Endodermal cell (in vitro differentiated cells): ENCODE results near the gene SAMD13. TPM values are rescaled to one million over a fixed set of nuclear protein-coding genes. Genes with fewer than 3 reads are reported as not detected.

Source experiments
- DNase-seq: peaks from one replicate; pipeline ENCODE4 v3.0.0-alpha.2; 2017
- H3K27ac ChIP-seq: 2 replicates; pipeline ENCODE4 v1.5.1; 2013; ENCODE audit warnings: mild to moderate bottlenecking, low read depth, low read length, moderate library complexity
- H3K27me3 ChIP-seq: 2 replicates; pipeline ENCODE4 v1.6.1; 2013; ENCODE audit warnings: mild to moderate bottlenecking, low read length, moderate library complexity; ENCODE audit not compliant: insufficient read depth, control insufficient read depth, poor library complexity, severe bottlenecking
- H3K36me3 ChIP-seq: 2 replicates; pipeline ENCODE4 v1.7.0; 2013; ENCODE audit warnings: mild to moderate bottlenecking, low read length, moderate library complexity; ENCODE audit not compliant: control insufficient read depth, insufficient read depth
- H3K4me1 ChIP-seq: one replicate; pipeline ENCODE4 v1.7.0; 2013; ENCODE audit warnings: low read length; ENCODE audit not compliant: control insufficient read depth, insufficient read depth
- H3K4me3 ChIP-seq: 2 replicates; pipeline ENCODE4 v1.5.1; 2013; ENCODE audit warnings: mild to moderate bottlenecking, low read length, moderate library complexity
- H3K9ac ChIP-seq: 2 replicates; pipeline ENCODE4 v1.6.1; 2013; ENCODE audit warnings: mild to moderate bottlenecking, low read length, moderate library complexity; ENCODE audit not compliant: poor library complexity, severe bottlenecking; ENCODE audit errors: extremely low read depth
- H3K9me3 ChIP-seq: 2 replicates; pipeline ENCODE4 v1.6.1; 2013; ENCODE audit warnings: mild to moderate bottlenecking, low read length, moderate library complexity; ENCODE audit not compliant: control insufficient read depth
- H3K27ac Mint-ChIP-seq: 2 replicates; pipeline ENCODE4 v1.8.0; 2020; ENCODE audit warnings: mixed read lengths
- H3K27me3 Mint-ChIP-seq: 2 replicates; pipeline ENCODE4 v1.8.0; 2021; ENCODE audit warnings: mild to moderate bottlenecking, mixed read lengths; ENCODE audit not compliant: insufficient read depth
- H3K36me3 Mint-ChIP-seq: 2 replicates; pipeline ENCODE4 v1.8.0; 2020; ENCODE audit warnings: low read depth, mixed read lengths
- H3K4me1 Mint-ChIP-seq: 2 replicates; pipeline ENCODE4 v1.8.0; 2020; ENCODE audit warnings: mixed read lengths
- H3K4me3 Mint-ChIP-seq: 2 replicates; pipeline ENCODE4 v1.8.0; 2020; ENCODE audit warnings: mild to moderate bottlenecking, moderate library complexity, mixed read lengths
- H3K9me3 Mint-ChIP-seq: 2 replicates; pipeline ENCODE4 v1.8.0; 2020; ENCODE audit warnings: mild to moderate bottlenecking, mixed read lengths
- WGBS, 2 experiments: methylation state at CpG; one replicate each; pipeline versions ENCODE4 v1.1.5 to v1.1.7; 2013; ENCODE audit warnings: missing lambda C conversion rate in 2 of 2, mixed read lengths in 1 of 2; ENCODE audit not compliant: insufficient coverage in 1 of 2, insufficient read length in 1 of 2; 5-methylcytosine and 5-hydroxymethylcytosine counted together
- total RNA-seq, 2 donors: library from RNA; stranded (reverse); fragmentation: NEBNext Ultra II Directional in 1 of 2; extraction: Animal tissue kit (Norgen Biotek cat#: 25700) in 1 of 2; gene quantifications; 2 replicates in 1 of 2; 3 replicates in 1 of 2; pipeline ENCODE4 v1.2.1, GENCODE V29; 2021
- TF ChIP-seq, protein P1 (sequence below): fragments of 200-600 bp; sonication (generic); conservative IDR thresholded peaks from 2 replicates; pipeline ENCODE4 v1.5.0; 2021; ENCODE audit warnings: antibody characterized with exemption, mild to moderate bottlenecking

SAMD13 gene
- total RNA-seq, 2 donors from 2014 or later = 1.8 to 2.5 TPM

DNA sequence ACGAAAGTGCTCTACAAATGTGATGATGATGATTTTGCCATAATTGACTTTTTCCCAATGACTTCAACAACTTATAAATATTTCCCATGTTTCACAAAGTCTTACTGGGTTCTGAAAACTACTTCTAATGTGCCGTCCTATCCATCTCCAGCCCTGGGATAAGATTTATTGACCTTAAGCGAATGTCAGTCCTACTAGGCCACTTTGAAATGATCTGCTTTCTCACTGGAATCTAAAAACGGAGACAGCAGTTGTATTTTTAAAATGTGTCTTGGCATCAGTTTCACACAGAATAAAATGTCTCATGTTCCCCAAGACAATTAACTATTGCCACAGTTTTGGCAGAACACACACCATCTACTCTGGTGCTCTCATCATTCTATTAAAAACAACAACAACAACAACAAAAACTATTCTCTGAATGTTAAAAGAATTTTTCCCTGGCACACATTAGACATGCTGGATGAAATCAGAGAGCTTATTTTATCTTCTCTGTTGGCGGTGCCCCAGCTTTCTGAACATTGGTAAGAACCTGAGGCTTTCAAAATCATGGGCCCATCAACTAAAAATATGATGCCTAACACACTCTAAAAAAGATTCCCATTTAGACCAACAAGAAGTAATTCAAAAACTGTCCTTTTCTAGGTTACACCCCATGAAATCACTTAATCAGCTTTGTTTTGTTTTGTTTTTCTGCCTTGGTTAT lies 73.6 kb downstream of the SAMD13 start:
- Mint-ChIP-seq H3K9me3 (no peaks in the 10 kb centered on the region), H3K27ac (no peak overlapping the region), H3K27me3 (no peaks in the 10 kb centered on the region), H3K4me3 (no peak overlapping the region), H3K36me3 (no peaks in the 10 kb centered on the region), H3K4me1 (no peaks in the 10 kb centered on the region)
- Histone ChIP-seq H3K4me1 (no peaks in the 10 kb centered on the region), H3K4me3 (no peak overlapping the region), H3K27ac (no peak overlapping the region), H3K36me3 (no peaks in the 10 kb centered on the region), H3K9me3 (no peaks in the 10 kb centered on the region), H3K27me3 (no peaks in the 10 kb centered on the region), H3K9ac (no peak overlapping the region)
- TF ChIP-seq, protein P1, sequence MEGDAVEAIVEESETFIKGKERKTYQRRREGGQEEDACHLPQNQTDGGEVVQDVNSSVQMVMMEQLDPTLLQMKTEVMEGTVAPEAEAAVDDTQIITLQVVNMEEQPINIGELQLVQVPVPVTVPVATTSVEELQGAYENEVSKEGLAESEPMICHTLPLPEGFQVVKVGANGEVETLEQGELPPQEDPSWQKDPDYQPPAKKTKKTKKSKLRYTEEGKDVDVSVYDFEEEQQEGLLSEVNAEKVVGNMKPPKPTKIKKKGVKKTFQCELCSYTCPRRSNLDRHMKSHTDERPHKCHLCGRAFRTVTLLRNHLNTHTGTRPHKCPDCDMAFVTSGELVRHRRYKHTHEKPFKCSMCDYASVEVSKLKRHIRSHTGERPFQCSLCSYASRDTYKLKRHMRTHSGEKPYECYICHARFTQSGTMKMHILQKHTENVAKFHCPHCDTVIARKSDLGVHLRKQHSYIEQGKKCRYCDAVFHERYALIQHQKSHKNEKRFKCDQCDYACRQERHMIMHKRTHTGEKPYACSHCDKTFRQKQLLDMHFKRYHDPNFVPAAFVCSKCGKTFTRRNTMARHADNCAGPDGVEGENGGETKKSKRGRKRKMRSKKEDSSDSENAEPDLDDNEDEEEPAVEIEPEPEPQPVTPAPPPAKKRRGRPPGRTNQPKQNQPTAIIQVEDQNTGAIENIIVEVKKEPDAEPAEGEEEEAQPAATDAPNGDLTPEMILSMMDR = no peak
- 91 to 96% methylated on average over 4 to 5 of the region's 5 CpGs for WGBS, 2 experiments
- DNase-seq = no peak

DNA sequence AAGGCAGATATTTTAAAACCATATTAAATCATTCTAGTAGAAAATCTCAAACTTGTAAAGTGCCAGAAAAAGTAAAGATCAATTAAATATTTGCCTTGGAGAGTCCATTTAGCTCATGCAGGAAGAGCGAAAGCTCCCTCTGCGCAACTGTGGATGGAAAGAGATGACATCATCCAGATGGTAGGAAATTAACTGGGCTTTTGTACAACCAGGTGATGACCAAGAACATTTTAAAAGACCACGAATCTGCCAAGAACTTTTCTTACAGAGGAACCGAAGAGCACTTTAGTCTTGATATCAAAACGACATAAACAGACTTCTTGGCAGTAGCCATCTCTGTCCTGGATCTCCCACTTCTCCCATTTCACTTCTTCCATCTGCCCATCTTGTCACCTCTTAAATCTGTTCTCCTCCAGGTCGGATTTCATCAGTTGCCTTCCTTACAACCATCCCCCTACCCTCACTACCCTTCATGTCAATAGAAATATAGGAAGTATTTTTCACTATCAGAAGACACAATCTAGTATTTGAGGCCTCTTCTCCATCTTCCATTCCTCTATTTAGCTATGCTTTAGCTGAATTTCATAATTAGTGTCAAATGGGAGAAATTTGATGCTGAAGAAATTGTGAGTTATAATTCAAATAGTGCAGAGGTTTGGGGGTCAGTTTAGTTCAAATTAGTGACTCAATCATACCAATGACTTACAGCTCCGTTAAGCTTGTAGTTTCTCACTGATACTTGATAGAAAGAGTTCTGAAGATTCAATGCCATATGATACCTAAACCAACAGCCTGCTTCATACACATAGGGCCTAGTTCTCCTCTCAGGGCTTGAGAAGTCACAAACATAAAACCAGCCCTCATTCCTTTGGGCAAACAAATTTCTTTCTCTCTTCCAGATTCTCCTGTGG lies 74.7 kb downstream of the SAMD13 start:
- no peaks in the 10 kb centered on the region for H3K36me3 Mint-ChIP-seq
- Histone ChIP-seq H3K9ac (no peak overlapping the region), H3K27me3 (no peaks in the 10 kb centered on the region), H3K27ac (no peak overlapping the region), H3K9me3 (no peaks in the 10 kb centered on the region), H3K4me3 (no peak overlapping the region), H3K36me3 (no peaks in the 10 kb centered on the region), H3K4me1 (no peaks in the 10 kb centered on the region)
- no peaks in the 10 kb centered on the region for H3K4me1 Mint-ChIP-seq
- no peak for DNase-seq
- TF ChIP-seq, protein P1 = no peak
- H3K27me3 Mint-ChIP-seq = no peaks in the 10 kb centered on the region
- H3K4me3 Mint-ChIP-seq = no peak overlapping the region
- no peaks in the 10 kb centered on the region for H3K9me3 Mint-ChIP-seq
- H3K27ac Mint-ChIP-seq = no peak overlapping the region
- 91 to 98% methylated on average over 6 to 7 of the region's 7 CpGs for WGBS, 2 experiments

DNA sequence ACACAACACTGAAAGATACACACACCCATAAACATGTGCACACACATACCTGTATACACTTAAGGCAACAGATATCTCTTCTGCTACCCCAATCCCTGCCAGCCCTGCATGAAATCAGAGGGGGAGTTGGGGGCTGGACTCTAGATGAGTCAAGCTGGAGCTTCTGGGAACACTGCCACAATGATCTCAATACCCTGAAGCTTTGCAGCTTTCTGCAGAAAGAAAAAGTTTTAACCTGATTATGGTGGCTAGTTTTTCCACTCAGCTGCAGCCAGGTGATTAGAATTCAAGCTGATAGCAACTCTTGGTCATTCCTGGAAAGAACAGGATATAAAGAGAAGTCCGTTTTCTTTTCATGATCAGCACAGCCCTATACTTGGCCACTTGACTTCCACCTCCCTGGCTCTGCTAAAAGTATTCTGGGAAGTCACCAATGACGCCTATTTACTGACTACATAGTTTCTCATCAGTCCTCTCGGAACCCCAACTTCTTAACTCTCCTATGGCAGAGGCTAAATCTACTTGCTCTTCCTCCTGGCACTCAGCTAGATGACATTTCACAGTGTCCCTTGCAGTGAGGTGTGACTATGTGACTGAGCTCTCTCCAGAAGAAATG lies 76.1 kb downstream of the SAMD13 start:
- no peak overlapping the region for H3K27ac Mint-ChIP-seq
- no peak for DNase-seq
- Histone ChIP-seq H3K4me3 (no peak overlapping the region), H3K27me3 (no peaks in the 10 kb centered on the region), H3K4me1 (no peaks in the 10 kb centered on the region), H3K9me3 (no peaks in the 10 kb centered on the region), H3K9ac (no peak overlapping the region), H3K27ac (no peak overlapping the region), H3K36me3 (no peaks in the 10 kb centered on the region)
- 87 to 92% methylated on average over 1 to 3 of the region's 3 CpGs for WGBS, 2 experiments
- H3K36me3 Mint-ChIP-seq = no peaks in the 10 kb centered on the region
- H3K4me3 Mint-ChIP-seq = no peak overlapping the region
- no peaks in the 10 kb centered on the region for H3K4me1 Mint-ChIP-seq
- TF ChIP-seq, protein P1 = no peak
- no peaks in the 10 kb centered on the region for H3K27me3 Mint-ChIP-seq
- no peaks in the 10 kb centered on the region for H3K9me3 Mint-ChIP-seq
